ENCODE results near the gene TWIST1.

DNA sequence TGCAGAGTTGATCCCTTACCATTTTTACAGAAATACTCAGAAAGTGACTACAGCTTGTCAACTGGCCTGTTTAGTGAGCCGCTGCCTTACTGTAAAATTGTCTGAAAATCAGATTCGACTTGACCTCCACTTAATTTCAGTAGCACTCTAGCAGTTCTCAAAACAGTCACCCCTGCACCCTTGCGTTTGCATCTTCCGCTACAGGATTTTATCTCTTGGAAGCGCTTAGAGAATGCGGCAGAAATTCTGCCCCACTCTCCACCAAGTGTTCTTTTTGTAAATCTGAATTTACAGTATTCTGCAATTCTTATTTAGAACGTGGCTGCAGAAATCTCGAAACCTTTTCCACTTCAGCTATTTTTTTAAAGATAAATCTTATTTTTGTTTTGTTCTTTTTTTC lies 1.9 kb upstream of the TWIST1 start:
- TF ChIP-seq, protein P1, sequence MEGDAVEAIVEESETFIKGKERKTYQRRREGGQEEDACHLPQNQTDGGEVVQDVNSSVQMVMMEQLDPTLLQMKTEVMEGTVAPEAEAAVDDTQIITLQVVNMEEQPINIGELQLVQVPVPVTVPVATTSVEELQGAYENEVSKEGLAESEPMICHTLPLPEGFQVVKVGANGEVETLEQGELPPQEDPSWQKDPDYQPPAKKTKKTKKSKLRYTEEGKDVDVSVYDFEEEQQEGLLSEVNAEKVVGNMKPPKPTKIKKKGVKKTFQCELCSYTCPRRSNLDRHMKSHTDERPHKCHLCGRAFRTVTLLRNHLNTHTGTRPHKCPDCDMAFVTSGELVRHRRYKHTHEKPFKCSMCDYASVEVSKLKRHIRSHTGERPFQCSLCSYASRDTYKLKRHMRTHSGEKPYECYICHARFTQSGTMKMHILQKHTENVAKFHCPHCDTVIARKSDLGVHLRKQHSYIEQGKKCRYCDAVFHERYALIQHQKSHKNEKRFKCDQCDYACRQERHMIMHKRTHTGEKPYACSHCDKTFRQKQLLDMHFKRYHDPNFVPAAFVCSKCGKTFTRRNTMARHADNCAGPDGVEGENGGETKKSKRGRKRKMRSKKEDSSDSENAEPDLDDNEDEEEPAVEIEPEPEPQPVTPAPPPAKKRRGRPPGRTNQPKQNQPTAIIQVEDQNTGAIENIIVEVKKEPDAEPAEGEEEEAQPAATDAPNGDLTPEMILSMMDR (conservative IDR thresholded peaks at IDR 0.05), result no peak
- TF ChIP-seq EZH2 (IDR thresholded peaks at IDR 0.05; ENCODE audit: low read depth), result no peak
